Brain microvascular endothelial cell (primary cell): ENCODE data around the gene ATP5F1E.

Experiments
- DNase-seq: peaks from one replicate; pipeline ENCODE4 v3.0.0-alpha.2; 2020
- H3K27ac ChIP-seq: fragments of 250-450 bp; sonication (Bioruptor Pico); 2 replicates; pipeline ENCODE4 v1.5.1; 2020; ENCODE audit warnings: mild to moderate bottlenecking, moderate library complexity
- H3K27me3 ChIP-seq: fragments of 250-450 bp; sonication (Bioruptor Pico); replicated peaks from 2 replicates; pipeline ENCODE4 v1.5.1; 2020; ENCODE audit warnings: mild to moderate bottlenecking
- H3K36me3 ChIP-seq: fragments of 250-450 bp; sonication (Bioruptor Pico); replicated peaks from 2 replicates; pipeline ENCODE4 v1.5.1; 2020; ENCODE audit warnings: mild to moderate bottlenecking
- H3K4me3 ChIP-seq: 2 replicates; pipeline ENCODE4 v1.5.1; 2011; ENCODE audit warnings: low read depth, mild to moderate bottlenecking, control low read depth, low read length, moderate library complexity
- CTCF ChIP-seq: IDR thresholded peaks from 2 replicates; pipeline ENCODE4 v1.5.1; 2011; ENCODE audit warnings: low read depth, mild to moderate bottlenecking, moderate library complexity, low read length, control low read depth, inconsistent platforms; ENCODE audit errors: missing control alignments
- in situ Hi-C: cut with HindIII; loops from 2 replicates; pipeline ENCODE4 v1.10.0; 2017; ENCODE audit warnings: low sequenced_read_pairs, low pct_ligation_motif_present

Gene ATP5F1E

GRCh38 chr20:59028812-59029211 is 3.3 kb downstream of the ATP5F1E start:
- peaks cover 42% of the 10 kb centered on the region for H3K36me3 ChIP-seq
- peak overlapping the region; percentile 20 for H3K27ac ChIP-seq
- in situ Hi-C loops, result no loop called here

GRCh38 chr20:59027741-59028320 is 4.3 kb downstream of the ATP5F1E start:
- DNase-seq, result peak; percentile 59
- Histone ChIP-seq H3K27ac (peak overlapping the region; percentile 5), H3K4me3 (peak overlapping the region; percentile 12), H3K27me3 (no peaks in the 10 kb centered on the region), H3K36me3 (peaks cover 50% of the 10 kb centered on the region)
- in situ Hi-C loops, result no loop called here
- TF ChIP-seq CTCF, result no peak

More at GRCh38 chr20:59028812-59029211, 3.3 kb downstream of the ATP5F1E start:
- no peak for TF ChIP-seq CTCF
- no peaks in the 10 kb centered on the region for H3K27me3 ChIP-seq
- peak overlapping the region; percentile 12 for H3K4me3 ChIP-seq
- no peak for DNase-seq

GRCh38 chr20:59026904-59027740 is 5.0 kb downstream of the ATP5F1E start:
- in situ Hi-C loops, result no loop called here
- Histone ChIP-seq H3K27me3 (no peaks in the 10 kb centered on the region), H3K36me3 (peaks cover 53% of the 10 kb centered on the region), H3K27ac (no peak overlapping the region), H3K4me3 (peak overlapping the region; percentile 12)
- TF ChIP-seq CTCF, result no peak
- DNase-seq, result no peak

- Histone ChIP-seq H3K27ac (no peak overlapping the region), H3K36me3 (peaks cover 53% of the 10 kb centered on the region), H3K27me3 (no peaks in the 10 kb centered on the region), H3K4me3 (no peak overlapping the region)
- in situ Hi-C loops, result no loop called here
- TF ChIP-seq CTCF, result no peak
- no peak for DNase-seq
Observed at GRCh38 chr20:59025511-59025910, 6.6 kb downstream of the ATP5F1E start.

- no peaks in the 10 kb centered on the region for H3K27me3 ChIP-seq
- H3K27ac ChIP-seq, result no peak overlapping the region
- in situ Hi-C loops, result no loop called here
- peaks cover 50% of the 10 kb centered on the region for H3K36me3 ChIP-seq
- no peak for TF ChIP-seq CTCF
- DNase-seq, result no peak
- no peak overlapping the region for H3K4me3 ChIP-seq
Observed at GRCh38 chr20:59025086-59025485, 7.0 kb downstream of the ATP5F1E start.

- Histone ChIP-seq H3K36me3 (peaks cover 44% of the 10 kb centered on the region), H3K27me3 (no peaks in the 10 kb centered on the region), H3K4me3 (no peak overlapping the region), H3K27ac (no peak overlapping the region)
- in situ Hi-C loops, result no loop called here
- no peak for TF ChIP-seq CTCF
- DNase-seq, result no peak
Observed at GRCh38 chr20:59024111-59024530, 8.0 kb downstream of the ATP5F1E start.
